GM21367 (cell line): ENCODE results near the gene GRAMD1A.
"Not testable (repeated sequence)": the region's sequence is repeated elsewhere in the genome, so short reads cannot be mapped to it uniquely, and the experiment has no call there.

Experiments
- ATAC-seq: cut with Tn5 transposase; IDR thresholded peaks from one replicate; pipeline ENCODE4 v1.9.1; 2021; ENCODE audit not compliant: unreplicated experiment

Gene GRAMD1A

GRCh38 chr19:35051268-35051667 lies 51.1 kb downstream of the GRAMD1A start:
- ATAC-seq: not testable (repeated sequence)

- ATAC-seq: no peak
Observed at GRCh38 chr19:35051796-35052195, 51.7 kb downstream of the GRAMD1A start.

GRCh38 chr19:35052599-35053190 lies 52.6 kb downstream of the GRAMD1A start:
- no peak for ATAC-seq

- ATAC-seq: no peak
Observed at GRCh38 chr19:35053667-35054293, 53.7 kb downstream of the GRAMD1A start.

- ATAC-seq: no peak
Observed at GRCh38 chr19:35054626-35055025, 54.5 kb downstream of the GRAMD1A start.

GRCh38 chr19:35055715-35056179 lies 55.6 kb downstream of the GRAMD1A start:
- no peak for ATAC-seq

GRCh38 chr19:35056513-35057063 lies 56.5 kb downstream of the GRAMD1A start:
- no peak for ATAC-seq

GRCh38 chr19:35058370-35058769 lies 58.2 kb downstream of the GRAMD1A start:
- no peak for ATAC-seq

- ATAC-seq: no peak
Observed at GRCh38 chr19:35059006-35059798, 59.1 kb downstream of the GRAMD1A start.

- no peak for ATAC-seq
Observed at GRCh38 chr19:35059799-35060091, 59.6 kb downstream of the GRAMD1A start.

- no peak for ATAC-seq
Observed at GRCh38 chr19:35060160-35060855, 60.2 kb downstream of the GRAMD1A start.

GRCh38 chr19:35061583-35062373 lies 61.7 kb downstream of the GRAMD1A start:
- ATAC-seq: no peak

GRCh38 chr19:35062942-35063341 lies 62.8 kb downstream of the GRAMD1A start:
- ATAC-seq: no peak

- ATAC-seq: no peak
Observed at GRCh38 chr19:35063940-35064818, 64.1 kb downstream of the GRAMD1A start.

GRCh38 chr19:35065574-35065973 lies 65.5 kb downstream of the GRAMD1A start:
- ATAC-seq: no peak

GRCh38 chr19:35066121-35066520 lies 66.0 kb downstream of the GRAMD1A start:
- ATAC-seq: no peak

GRCh38 chr19:35066691-35067563 lies 66.8 kb downstream of the GRAMD1A start:
- ATAC-seq: peak; percentile 67

GRCh38 chr19:35068941-35069634 lies 69.0 kb downstream of the GRAMD1A start:
- ATAC-seq: no peak
